ENCODE measurements around the gene GALNT2. TPM values are rescaled to one million over a fixed set of nuclear protein-coding genes. Genes with fewer than 3 reads are reported as not detected.

Gene GALNT2
- total and polyA plus RNA-seq, 10 of the 15 experiments (the other 5 are each of a cell fraction or from before 2014, with no cell fraction given): 0.52 to 27.7 (median 16.3) TPM

- Histone ChIP-seq H2AFZ (ENCODE audit: control insufficient read depth, low read depth, low read length) (no peak overlapping the region), H4K20me1 (ENCODE audit: control insufficient read depth, insufficient read depth) (no peaks in the 10 kb centered on the region), H3K4me1 (ENCODE audit: control insufficient read depth, insufficient read depth, low read length) (no peaks in the 10 kb centered on the region), H3K79me2 (ENCODE audit: control insufficient read depth, insufficient read depth, low read length) (no peaks in the 10 kb centered on the region), H3K4me2 (ENCODE audit: control insufficient read depth, insufficient read depth) (no peak overlapping the region), H3K27me3 (replicated peaks in 1 of 2; ENCODE audit: control insufficient read depth in 2 of 2, insufficient read depth in 2 of 2, low read length in 1 of 2) (no peaks in the 10 kb centered on the region), H3K27ac (ENCODE audit: control insufficient read depth, insufficient read depth) (no peak overlapping the region), H3K9ac (ENCODE audit: control insufficient read depth, insufficient read depth, low read length) (no peak overlapping the region), H3K9me3 (replicated peaks; ENCODE audit: control insufficient read depth, insufficient read depth, low read length) (no peaks in the 10 kb centered on the region; the same call in 2 of the 3 replicates), H3K4me3 (no peak overlapping the region), H3K36me3 (ENCODE audit: control insufficient read depth in 2 of 2, insufficient read depth in 2 of 2, low read length in 1 of 2) (no peaks in the 10 kb centered on the region)
- no peak for TF ChIP-seq USF2 (IDR thresholded peaks at IDR 0.05; ENCODE audit: borderline replicate concordance, low read depth, low read length)
- TF ChIP-seq HCFC1 (IDR thresholded peaks at IDR 0.05; ENCODE audit: low read length): no peak
- TF ChIP-seq EED (IDR thresholded peaks at IDR 0.05; ENCODE audit: low read depth): no peak
- no peak for TF ChIP-seq KLF5 (IDR thresholded peaks at IDR 0.05; ENCODE audit: partially characterized antibody)
- TF ChIP-seq ZNF592 (IDR thresholded peaks at IDR 0.05): no peak
- 33% methylated on average over 2 of the region's 2 CpGs for WGBS (ENCODE audit: insufficient coverage, insufficient replicate concordance, low lambda C conversion rate, missing lambda C conversion rate)
- in situ Hi-C loops (cut with MboI): no loop called here
- no TSS peak for BruUV-seq (replicated peaks)
- SMC1A ChIA-PET (ENCODE audit: uncharacterized antibody, unreplicated experiment): interaction anchor here (1.0 to 1.1 kb wide), 2 partner anchors 12 to 18 kb away, joined by 3 read pairs; no protein-coding TSS in a partner anchor
- ATAC-seq (no peak), FAIRE-seq (no peak), DNase-seq (ENCODE audit: low read depth, low spot score) (no peak)
- CTCF ChIA-PET: interaction anchor here (1.1 to 1.6 kb wide), 2 partner anchors 8 to 13 kb away, joined by 4 to 5 read pairs; no protein-coding TSS in a partner anchor
- RAD21 ChIA-PET (ENCODE audit: unreplicated experiment): interaction anchor here (0.7 kb wide), 1 partner anchor 93 kb away, joined by 3 read pairs; no protein-coding TSS in a partner anchor
- intact Hi-C loops (cut with micrococcal nuclease; ENCODE audit: unreplicated experiment): no loop called here
- POLR2A ChIA-PET: no interaction called here
These were observed 36.8 kb upstream of the GALNT2 start for GRCh38 chr1:230030122-230030821.
